HL-60 (cell line): ENCODE data around the gene FBN2.

ENCODE experiments used
- DNase-seq, 2 experiments: peaks; one replicate each; pipeline ENCODE4 v3.0.0-alpha.2; 2010 to 2020; ENCODE audit warnings: low read depth in 1 of 2, low spot score in 1 of 2
- H3K27ac ChIP-seq: fragments of 250-450 bp; sonication (Bioruptor Pico); replicated peaks from 2 replicates; pipeline ENCODE4 v1.5.1; 2020; ENCODE audit warnings: mild to moderate bottlenecking, moderate library complexity
- H3K27me3 ChIP-seq: fragments of 250-450 bp; sonication (Bioruptor Pico); 2 replicates; pipeline ENCODE4 v1.5.1; 2021; ENCODE audit warnings: mild to moderate bottlenecking, moderate library complexity; ENCODE audit not compliant: insufficient read depth, poor library complexity, severe bottlenecking
- H3K4me3 ChIP-seq: replicated peaks from 2 replicates; pipeline ENCODE4 v1.5.1; 2011; ENCODE audit warnings: mild to moderate bottlenecking, control low read depth, low read length; ENCODE audit not compliant: insufficient read depth
- GABPA ChIP-seq: IDR thresholded peaks from 2 replicates; pipeline ENCODE4 v1.6.1; 2012; ENCODE audit warnings: low read depth
- POLR2AphosphoS5 ChIP-seq: IDR thresholded peaks from 2 replicates; pipeline ENCODE4 v1.6.1; 2012; ENCODE audit warnings: low read depth
- SPI1 ChIP-seq: IDR thresholded peaks from 2 replicates; pipeline ENCODE4 v1.6.1; 2012; ENCODE audit warnings: low read depth, mild to moderate bottlenecking, borderline replicate concordance
- TF ChIP-seq, protein P1 (sequence below): IDR thresholded peaks from 2 replicates; pipeline ENCODE4 v1.6.1; 2012; ENCODE audit warnings: low read depth; ENCODE audit not compliant: insufficient replicate concordance
- TF ChIP-seq, protein P2 (sequence below): IDR thresholded peaks from one replicate; pipeline ENCODE4 v1.5.1; 2011; ENCODE audit warnings: low read length, control low read depth, inconsistent platforms; ENCODE audit not compliant: insufficient read depth

FBN2 gene

GRCh38 chr5:128384068-128384467 lies 154.0 kb downstream of the FBN2 start:
- Histone ChIP-seq H3K4me3 (no peak overlapping the region), H3K27me3 (no peaks in the 10 kb centered on the region), H3K27ac (no peak overlapping the region)
- no peak for DNase-seq
- no peak for TF ChIP-seq SPI1
- TF ChIP-seq, protein P1, sequence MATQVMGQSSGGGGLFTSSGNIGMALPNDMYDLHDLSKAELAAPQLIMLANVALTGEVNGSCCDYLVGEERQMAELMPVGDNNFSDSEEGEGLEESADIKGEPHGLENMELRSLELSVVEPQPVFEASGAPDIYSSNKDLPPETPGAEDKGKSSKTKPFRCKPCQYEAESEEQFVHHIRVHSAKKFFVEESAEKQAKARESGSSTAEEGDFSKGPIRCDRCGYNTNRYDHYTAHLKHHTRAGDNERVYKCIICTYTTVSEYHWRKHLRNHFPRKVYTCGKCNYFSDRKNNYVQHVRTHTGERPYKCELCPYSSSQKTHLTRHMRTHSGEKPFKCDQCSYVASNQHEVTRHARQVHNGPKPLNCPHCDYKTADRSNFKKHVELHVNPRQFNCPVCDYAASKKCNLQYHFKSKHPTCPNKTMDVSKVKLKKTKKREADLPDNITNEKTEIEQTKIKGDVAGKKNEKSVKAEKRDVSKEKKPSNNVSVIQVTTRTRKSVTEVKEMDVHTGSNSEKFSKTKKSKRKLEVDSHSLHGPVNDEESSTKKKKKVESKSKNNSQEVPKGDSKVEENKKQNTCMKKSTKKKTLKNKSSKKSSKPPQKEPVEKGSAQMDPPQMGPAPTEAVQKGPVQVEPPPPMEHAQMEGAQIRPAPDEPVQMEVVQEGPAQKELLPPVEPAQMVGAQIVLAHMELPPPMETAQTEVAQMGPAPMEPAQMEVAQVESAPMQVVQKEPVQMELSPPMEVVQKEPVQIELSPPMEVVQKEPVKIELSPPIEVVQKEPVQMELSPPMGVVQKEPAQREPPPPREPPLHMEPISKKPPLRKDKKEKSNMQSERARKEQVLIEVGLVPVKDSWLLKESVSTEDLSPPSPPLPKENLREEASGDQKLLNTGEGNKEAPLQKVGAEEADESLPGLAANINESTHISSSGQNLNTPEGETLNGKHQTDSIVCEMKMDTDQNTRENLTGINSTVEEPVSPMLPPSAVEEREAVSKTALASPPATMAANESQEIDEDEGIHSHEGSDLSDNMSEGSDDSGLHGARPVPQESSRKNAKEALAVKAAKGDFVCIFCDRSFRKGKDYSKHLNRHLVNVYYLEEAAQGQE: no peak
- no peak for TF ChIP-seq GABPA
- TF ChIP-seq POLR2AphosphoS5: no peak
- TF ChIP-seq, protein P2, sequence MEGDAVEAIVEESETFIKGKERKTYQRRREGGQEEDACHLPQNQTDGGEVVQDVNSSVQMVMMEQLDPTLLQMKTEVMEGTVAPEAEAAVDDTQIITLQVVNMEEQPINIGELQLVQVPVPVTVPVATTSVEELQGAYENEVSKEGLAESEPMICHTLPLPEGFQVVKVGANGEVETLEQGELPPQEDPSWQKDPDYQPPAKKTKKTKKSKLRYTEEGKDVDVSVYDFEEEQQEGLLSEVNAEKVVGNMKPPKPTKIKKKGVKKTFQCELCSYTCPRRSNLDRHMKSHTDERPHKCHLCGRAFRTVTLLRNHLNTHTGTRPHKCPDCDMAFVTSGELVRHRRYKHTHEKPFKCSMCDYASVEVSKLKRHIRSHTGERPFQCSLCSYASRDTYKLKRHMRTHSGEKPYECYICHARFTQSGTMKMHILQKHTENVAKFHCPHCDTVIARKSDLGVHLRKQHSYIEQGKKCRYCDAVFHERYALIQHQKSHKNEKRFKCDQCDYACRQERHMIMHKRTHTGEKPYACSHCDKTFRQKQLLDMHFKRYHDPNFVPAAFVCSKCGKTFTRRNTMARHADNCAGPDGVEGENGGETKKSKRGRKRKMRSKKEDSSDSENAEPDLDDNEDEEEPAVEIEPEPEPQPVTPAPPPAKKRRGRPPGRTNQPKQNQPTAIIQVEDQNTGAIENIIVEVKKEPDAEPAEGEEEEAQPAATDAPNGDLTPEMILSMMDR: no peak

DNA sequence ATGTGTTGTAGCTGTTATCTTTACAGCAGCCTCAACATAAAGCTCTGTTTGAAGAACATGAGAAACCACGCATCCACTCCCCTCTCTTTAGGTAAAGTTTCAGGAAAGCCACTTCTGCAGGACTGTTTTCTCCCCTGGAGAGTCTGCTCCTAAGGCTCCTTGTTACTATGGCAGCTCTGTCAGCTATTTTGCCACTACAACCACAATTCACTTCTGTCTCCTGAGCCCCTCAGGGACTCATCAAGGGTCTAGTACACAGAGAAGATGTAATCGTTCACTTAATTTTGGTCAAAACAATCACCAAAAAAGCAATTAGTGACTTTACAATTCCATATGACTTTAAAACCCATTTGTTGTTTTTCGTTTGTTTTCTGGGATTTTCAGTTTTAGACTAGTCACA lies 157.7 kb downstream of the FBN2 start:
- Histone ChIP-seq H3K4me3 (no peak overlapping the region), H3K27me3 (no peaks in the 10 kb centered on the region), H3K27ac (no peak overlapping the region)
- TF ChIP-seq SPI1 (no peak), GABPA (no peak), POLR2AphosphoS5 (no peak)
- TF ChIP-seq, protein P2: no peak
- TF ChIP-seq, protein P1: no peak
- DNase-seq: no peak

DNA sequence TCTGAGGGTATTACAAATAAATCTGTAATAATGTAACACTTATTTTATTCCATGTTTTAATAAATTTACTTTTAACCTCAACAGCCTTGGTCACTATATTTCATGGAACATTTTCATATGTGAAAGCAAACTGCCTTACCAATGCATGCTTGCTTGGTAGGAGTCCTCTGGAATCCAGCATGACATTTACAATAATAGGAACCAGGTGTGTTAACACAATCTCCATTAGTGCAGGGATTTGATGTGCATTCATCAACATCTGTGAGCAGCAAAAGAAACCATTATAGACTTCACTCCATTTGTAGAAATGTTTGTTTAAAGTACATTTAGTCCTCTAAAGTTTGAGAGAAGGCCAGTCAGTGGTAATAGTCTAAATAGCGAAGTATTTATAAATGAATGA lies 159.4 kb downstream of the FBN2 start:
- no peak overlapping the region for H3K27ac ChIP-seq
- H3K4me3 ChIP-seq: no peak overlapping the region
- no peak for TF ChIP-seq GABPA
- no peak for TF ChIP-seq SPI1
- no peak for DNase-seq
- H3K27me3 ChIP-seq: no peaks in the 10 kb centered on the region

DNA sequence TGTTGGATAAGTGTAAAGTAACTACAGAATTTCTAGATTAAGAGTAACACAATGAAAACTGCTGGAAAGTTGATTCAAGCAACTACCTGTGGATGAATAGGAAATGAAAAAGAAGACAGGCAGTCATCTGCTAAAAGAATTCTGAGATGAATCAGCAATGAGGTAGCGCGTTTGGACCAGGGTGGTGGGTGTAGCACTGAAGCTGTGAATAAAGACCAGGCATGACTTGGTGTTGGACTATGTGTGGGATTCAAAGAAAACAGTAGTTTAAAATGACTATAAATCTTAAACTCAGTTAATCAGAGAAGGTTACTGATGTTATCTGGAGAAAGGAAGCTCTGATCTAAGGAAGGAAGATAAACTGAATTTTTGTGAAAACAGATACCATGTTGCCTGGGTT lies 159.8 kb downstream of the FBN2 start:
- Histone ChIP-seq H3K27me3 (no peaks in the 10 kb centered on the region), H3K4me3 (no peak overlapping the region), H3K27ac (no peak overlapping the region)
- no peak for DNase-seq
- TF ChIP-seq, protein P2: no peak
- TF ChIP-seq GABPA: no peak
- TF ChIP-seq, protein P1: no peak
- TF ChIP-seq POLR2AphosphoS5: no peak
- TF ChIP-seq SPI1: no peak
